GM12878 (cell line): Measurements from ENCODE around the gene IFITM2. TPM values are rescaled to one million over a fixed set of nuclear protein-coding genes. Genes with fewer than 3 reads are reported as not detected.

Experiments used
- ATAC-seq: fragments of 200-7000 bp; cut with Tn5 transposase; 3 replicates; pipeline ENCODE4 v1.9.1; 2020; ENCODE audit warnings: mild to moderate bottlenecking, moderate library complexity
- BruUV-seq: library from RNA; stranded (reverse); fragments of 400-500 nt; replicated peaks from 2 replicates; lab custom pipeline; 2021; lab: Mats Ljungman, UMichigan
- CTCF ChIA-PET: fragments of 300-600 bp; sonication (Branson Sonifier 250); formaldehyde crosslinking; extraction: SDS; loops from one replicate; lab custom pipeline; 2021; ENCODE audit warnings: inconsistent platforms; lab: Yijun Ruan, JAX
- POLR2A ChIA-PET: fragments of 350-600 bp; formaldehyde crosslinking; extraction: SDS; loops from one replicate; lab custom pipeline; 2021; ENCODE audit warnings: inconsistent platforms; lab: Charles Lee
- RAD21 ChIA-PET: fragments of 300-600 bp; sonication (Branson Sonifier 250); formaldehyde crosslinking; loops from one replicate; lab custom pipeline; 2023; ENCODE audit warnings: antibody characterized with exemption; ENCODE audit not compliant: unreplicated experiment; lab: Charles Lee
- SMC1A ChIA-PET: fragments of 300-600 bp; sonication (Branson Sonifier 250); formaldehyde crosslinking; loops from one replicate; lab custom pipeline; 2023; ENCODE audit not compliant: unreplicated experiment, uncharacterized antibody; lab: Charles Lee
- DNase-seq: peaks from one replicate; pipeline ENCODE4 v3.0.0-alpha.2; 2011; ENCODE audit warnings: low read depth, low spot score
- FAIRE-seq: peaks from 3 replicates; lab custom pipeline; 2011; peaks lifted over from hg19 to GRCh38; lab: Jason Lieb, UNC
- H2AFZ ChIP-seq: 2 replicates; pipeline ENCODE4 v1.6.0; 2011; ENCODE audit warnings: low read depth, low read length, control low read depth; ENCODE audit not compliant: control insufficient read depth
- H3K27ac ChIP-seq: 2 replicates; pipeline ENCODE4 v1.5.1; 2011; ENCODE audit warnings: control low read depth; ENCODE audit not compliant: control insufficient read depth, insufficient read depth
- H3K27me3 ChIP-seq, 2 experiments: replicated peaks in 1 of 2; 2 replicates each; pipeline versions ENCODE4 v1.6.0 to v1.6.1; 2011; ENCODE audit warnings: low read length in 1 of 2; ENCODE audit not compliant: control insufficient read depth in 2 of 2, insufficient read depth in 2 of 2
- H3K36me3 ChIP-seq, 2 experiments: 2 replicates each; pipeline ENCODE4 v1.5.1; 2011; ENCODE audit warnings: low read length in 1 of 2; ENCODE audit not compliant: control insufficient read depth in 2 of 2, insufficient read depth in 2 of 2
- H3K4me1 ChIP-seq: 2 replicates; pipeline ENCODE4 v1.6.1; 2011; ENCODE audit warnings: mild to moderate bottlenecking, low read length, moderate library complexity, mixed read lengths; ENCODE audit not compliant: control insufficient read depth, insufficient read depth
- H3K4me2 ChIP-seq: 2 replicates; pipeline ENCODE4 v1.6.0; 2011; ENCODE audit warnings: control low read depth; ENCODE audit not compliant: control insufficient read depth, insufficient read depth
- H3K4me3 ChIP-seq: fragments of 200-600 bp; sonication (generic); 2 replicates; pipeline ENCODE4 v1.5.1; 2016
- H3K79me2 ChIP-seq: 2 replicates; pipeline ENCODE4 v1.6.0; 2011; ENCODE audit warnings: low read length; ENCODE audit not compliant: control insufficient read depth, insufficient read depth
- H3K9ac ChIP-seq: 2 replicates; pipeline ENCODE4 v1.8.0; 2011; ENCODE audit warnings: low read length, control low read depth, mixed read lengths; ENCODE audit not compliant: control insufficient read depth, insufficient read depth
- H3K9me3 ChIP-seq: replicated peaks from 3 replicates; pipeline ENCODE4 v1.5.1; 2011; ENCODE audit warnings: mild to moderate bottlenecking, low read length; ENCODE audit not compliant: control insufficient read depth, insufficient read depth
- H4K20me1 ChIP-seq: 2 replicates; pipeline ENCODE4 v1.6.0; 2011; ENCODE audit not compliant: control insufficient read depth, insufficient read depth
- BHLHE40 ChIP-seq, 2 experiments: fragments of 450-650 bp in 1 of 2; IDR thresholded peaks; 2 replicates each; pipeline ENCODE4 v1.6.1; 2011 to 2017; ENCODE audit warnings: low read depth in 2 of 2, borderline replicate concordance in 1 of 2, improper control_type of control experiment in 1 of 2, low read length in 1 of 2, mild to moderate bottlenecking in 1 of 2
- CBX3 ChIP-seq: fragments of 200-600 bp; sonication (generic); IDR thresholded peaks from 2 replicates; pipeline ENCODE4 v1.6.1; 2016; ENCODE audit warnings: low read depth, borderline replicate concordance
- CREM ChIP-seq: IDR thresholded peaks from 2 replicates; pipeline ENCODE4 v1.6.1; 2014; ENCODE audit warnings: antibody characterized with exemption, low read depth
- MYC ChIP-seq: IDR thresholded peaks from 2 replicates; pipeline ENCODE4 v1.6.1; 2011; ENCODE audit warnings: mild to moderate bottlenecking, low read length, moderate library complexity, inconsistent platforms; ENCODE audit not compliant: insufficient read depth, insufficient replicate concordance, insufficient read length, severe bottlenecking
- POLR2A ChIP-seq: IDR thresholded peaks from 2 replicates; pipeline ENCODE4 v1.6.1; 2011; ENCODE audit warnings: low read depth, mild to moderate bottlenecking, low read length
- SPI1 ChIP-seq: IDR thresholded peaks from 2 replicates; pipeline ENCODE4 v1.6.1; 2011; ENCODE audit warnings: low read depth, mild to moderate bottlenecking, low read length, moderate library complexity, borderline replicate concordance; ENCODE audit not compliant: insufficient read depth
- ZNF274 ChIP-seq: IDR thresholded peaks from one replicate; pipeline ENCODE4 v1.8.0; 2011; ENCODE audit not compliant: insufficient read length, insufficient read depth
- WGBS: methylation state at CpG from one replicate; pipeline ENCODE4 v1.1.6; 2016; ENCODE audit warnings: low lambda C conversion rate; ENCODE audit not compliant: insufficient replicate concordance, insufficient coverage; ENCODE audit errors: missing lambda C conversion rate; 5-methylcytosine and 5-hydroxymethylcytosine counted together
- in situ Hi-C: fragments of 300-500 bp; cut with MboI; formaldehyde crosslinking; loops from 9 replicates; pipeline ENCODE4 v1.14.3; 2018; ENCODE audit warnings: mixed read lengths
- intact Hi-C: fragments of 100-400 bp; cut with micrococcal nuclease; formaldehyde crosslinking; loops from one replicate; pipeline ENCODE4 v1.14.2; 2022; ENCODE audit not compliant: unreplicated experiment
- polyA plus RNA-seq, 11 experiments: library from polyadenylated mRNA; depleted of rRNA in 4 of 11; unstranded in 6 of 11; stranded (reverse) in 5 of 11; fragments of >200 nt; fragmentation: Nextera tagmentation in 4 of 11; fragmentation: Illumina TruSeq in 1 of 11; extraction: Ambion mirVana in 4 of 11; extraction: Trizol in 1 of 11; gene quantifications; 1 replicate in 1 of 11; 2 replicates in 10 of 11; pipeline versions ENCODE4 v1.2.1 to v1.2.3, GENCODE V29; 2011 to 2016; ENCODE audit warnings: inconsistent platforms in 2 of 11, missing spikeins in 2 of 11, low read depth in 1 of 11
- total RNA-seq, 4 experiments: library from RNA; depleted of rRNA in 3 of 4; stranded (reverse); fragments of >200 nt in 3 of 4; fragmentation: Illumina TruSeq in 1 of 4; extraction: Trizol in 1 of 4; gene quantifications; 2 replicates each; pipeline versions ENCODE4 v1.2.1 to v1.2.3, GENCODE V29; 2013 to 2021

Gene IFITM2
- total and polyA plus RNA-seq, 10 of the 15 experiments (the other 5 are each of a cell fraction or from before 2014, with no cell fraction given) = 116 to 3,672 (median 724) TPM

- no TSS peak for BruUV-seq
- ATAC-seq (no peak), DNase-seq (no peak), FAIRE-seq (no peak)
- Histone ChIP-seq H3K27ac (no peak overlapping the region), H3K4me3 (no peak overlapping the region), H3K4me2 (no peak overlapping the region), H4K20me1 (no peaks in the 10 kb centered on the region), H3K4me1 (no peaks in the 10 kb centered on the region), H3K79me2 (no peaks in the 10 kb centered on the region), H2AFZ (no peak overlapping the region), H3K36me3 (no peaks in the 10 kb centered on the region), H3K27me3 (no peaks in the 10 kb centered on the region; a peak in 1 of 4 replicates), H3K9ac (no peak overlapping the region), H3K9me3 (no peaks in the 10 kb centered on the region)
- in situ Hi-C loops = no loop called here
- SMC1A ChIA-PET = interaction anchor here (1.5 kb wide), 1 partner anchor 30 kb away, joined by 3 read pairs; no protein-coding TSS in a partner anchor
- intact Hi-C loops = no loop called here
- 70% methylated on average over 34 of the region's 35 CpGs for WGBS
- RAD21 ChIA-PET = no interaction called here
- POLR2A ChIA-PET = no interaction called here
- CTCF ChIA-PET = no interaction called here
- TF ChIP-seq CBX3 = no peak
- no peak for TF ChIP-seq ZNF274
- no peak for TF ChIP-seq SPI1
- TF ChIP-seq CREM = no peak
- no peak for TF ChIP-seq MYC
- peak; percentile 10 for TF ChIP-seq POLR2A
- TF ChIP-seq BHLHE40 (IDR thresholded peaks at IDR 0.05; ENCODE audit: borderline replicate concordance in 1 of 2, low read depth in 2 of 2, low read length in 1 of 2) = peak in 1 of 2 experiments; percentile 26; a peak in 1 of 4 replicates
Observed at GRCh38 chr11:296171-297050, 11.2 kb upstream of the IFITM2 start.
